Keratinocyte (primary cell): ENCODE data around the gene ZNF576. TPM values are rescaled to one million over a fixed set of nuclear protein-coding genes. Genes with fewer than 3 reads are reported as not detected.

Experiments
- DNase-seq: peaks from one replicate; pipeline ENCODE4 v3.0.0-alpha.2; 2011; ENCODE audit warnings: low read depth, missing footprints, low spot score
- FAIRE-seq: peaks from 2 replicates; lab custom pipeline; 2011; peaks lifted over from hg19 to GRCh38; lab: Jason Lieb, UNC
- H2AFZ ChIP-seq: 2 replicates; pipeline ENCODE4 v1.6.0; 2012; ENCODE audit warnings: low read length, control low read depth, inconsistent platforms; ENCODE audit not compliant: control insufficient read depth
- H3K27ac ChIP-seq: 2 replicates; pipeline ENCODE4 v1.5.1; 2011; ENCODE audit warnings: low read length; ENCODE audit not compliant: control insufficient read depth, insufficient read depth
- H3K27me3 ChIP-seq: 3 replicates; pipeline ENCODE4 v1.6.0; 2011; ENCODE audit warnings: low read length; ENCODE audit not compliant: control insufficient read depth, insufficient read depth; ENCODE audit errors: extremely low read depth
- H3K36me3 ChIP-seq, 2 experiments: 2 replicates in 1 of 2; 3 replicates in 1 of 2; pipeline ENCODE4 v1.5.1; 2011; ENCODE audit warnings: low read length in 2 of 2, mild to moderate bottlenecking in 1 of 2; ENCODE audit not compliant: control insufficient read depth in 2 of 2, insufficient read depth in 2 of 2; ENCODE audit errors: extremely low read depth in 1 of 2
- H3K4me1 ChIP-seq: 3 replicates; pipeline ENCODE4 v1.5.1; 2011; ENCODE audit warnings: low read length; ENCODE audit not compliant: control insufficient read depth, insufficient read depth; ENCODE audit errors: extremely low read depth
- H3K4me2 ChIP-seq: 3 replicates; pipeline ENCODE4 v1.6.0; 2011; ENCODE audit warnings: low read depth, low read length; ENCODE audit not compliant: control insufficient read depth, insufficient read depth; ENCODE audit errors: extremely low read depth
- H3K4me3 ChIP-seq, 3 experiments: fragments of 200-600 bp in 1 of 3; sonication (generic) in 1 of 3; 2 replicates in 2 of 3; 3 replicates in 1 of 3; pipeline ENCODE4 v1.5.1; 2011 to 2016; ENCODE audit warnings: low read length in 3 of 3, mild to moderate bottlenecking in 3 of 3, control low read depth in 2 of 3, inconsistent platforms in 1 of 3, low read depth in 1 of 3, mixed read lengths in 1 of 3, mixed run types in 1 of 3, moderate library complexity in 1 of 3; ENCODE audit not compliant: control insufficient read depth in 2 of 3, insufficient read depth in 2 of 3; ENCODE audit errors: extremely low read depth in 1 of 3
- H3K79me2 ChIP-seq: 2 replicates; pipeline ENCODE4 v1.6.0; 2012; ENCODE audit warnings: low read length; ENCODE audit not compliant: control insufficient read depth, insufficient read depth
- H3K9ac ChIP-seq: 3 replicates; pipeline ENCODE4 v1.6.0; 2011; ENCODE audit warnings: low read length; ENCODE audit not compliant: control insufficient read depth, insufficient read depth; ENCODE audit errors: extremely low read depth
- H3K9me1 ChIP-seq: 3 replicates; pipeline ENCODE4 v1.6.0; 2011; ENCODE audit warnings: low read length; ENCODE audit not compliant: control insufficient read depth, insufficient read depth; ENCODE audit errors: extremely low read depth
- H3K9me3 ChIP-seq: 2 replicates; pipeline ENCODE4 v1.5.1; 2012; ENCODE audit warnings: low read depth, low read length; ENCODE audit not compliant: control insufficient read depth
- H4K20me1 ChIP-seq: 3 replicates; pipeline ENCODE4 v1.6.0; 2011; ENCODE audit warnings: low read length; ENCODE audit not compliant: control insufficient read depth, insufficient read depth; ENCODE audit errors: extremely low read depth
- CTCF ChIP-seq, 3 experiments: IDR thresholded peaks in 1 of 3; conservative IDR thresholded peaks in 1 of 3; optimal IDR thresholded peaks in 1 of 3; 2 replicates in 2 of 3; 3 replicates in 1 of 3; pipeline versions ENCODE3 to v1.5.1; 2011; ENCODE audit warnings: low read length in 3 of 3, mild to moderate bottlenecking in 3 of 3, moderate library complexity in 2 of 3, control low read depth in 1 of 3, inconsistent platforms in 1 of 3; ENCODE audit not compliant: insufficient read depth in 2 of 3; ENCODE audit errors: extremely low read depth in 1 of 3
- EZH2 ChIP-seq: IDR thresholded peaks from one replicate; pipeline ENCODE4 v1.6.1; 2012; ENCODE audit warnings: inconsistent platforms, mild to moderate bottlenecking, low read length, moderate library complexity
- dilution Hi-C: fragments of 300-500 bp; cut with MboI; formaldehyde crosslinking; loops from one replicate; pipeline ENCODE4 v1.7.0; 2020; ENCODE audit warnings: low sequenced_read_pairs; ENCODE audit not compliant: extremely low pct_ligation_motif_present
- polyA plus RNA-seq, 5 experiments: library from polyadenylated mRNA; depleted of rRNA in 3 of 5; stranded (reverse) in 3 of 5; stranded (forward) in 1 of 5; unstranded in 1 of 5; fragments of >200 nt; gene quantifications; 1 replicate in 1 of 5; 2 replicates in 3 of 5; 3 replicates in 1 of 5; pipeline versions ENCODE4 v1.2.1 to v1.2.3, GENCODE V29; 2011 to 2012; ENCODE audit warnings: missing spikeins in 2 of 5, low read depth in 1 of 5, low replicate concordance in 1 of 5

ZNF576 gene
- polyA plus RNA-seq, 1 donor (not counting 4 experiments of a cell fraction or from before 2014, with no cell fraction given), result 6.4 TPM

- no peaks in the 10 kb centered on the region for H3K36me3 ChIP-seq
- no peaks in the 10 kb centered on the region for H3K9me1 ChIP-seq
- no peak overlapping the region for H3K4me2 ChIP-seq
- H3K27me3 ChIP-seq, result no peaks in the 10 kb centered on the region
- no peak overlapping the region for H3K27ac ChIP-seq
- no peak overlapping the region for H3K9ac ChIP-seq
- H3K9me3 ChIP-seq, result no peaks in the 10 kb centered on the region
- no peak overlapping the region for H3K4me3 ChIP-seq
- DNase-seq (no peak), FAIRE-seq (no peak)
- H4K20me1 ChIP-seq, result no peaks in the 10 kb centered on the region
- dilution Hi-C loops, result no loop called here
- TF ChIP-seq CTCF (optimal IDR thresholded peaks at IDR 0.05 in 1 of 3, IDR thresholded peaks at IDR 0.05 in 1 of 3, conservative IDR thresholded peaks at IDR 0.05 in 1 of 3; ENCODE audit: extremely low read depth in 1 of 3, insufficient read depth in 2 of 3, low read length in 3 of 3) (no peak), EZH2 (no peak)
- H2AFZ ChIP-seq, result no peak overlapping the region
- H3K4me1 ChIP-seq, result peaks cover 22% of the 10 kb centered on the region
- peaks cover 7% of the 10 kb centered on the region for H3K79me2 ChIP-seq
Observed at GRCh38 chr19:43622070-43622469, 25.7 kb downstream of the ZNF576 start.

GRCh38 chr19:43622956-43623355 lies 26.6 kb downstream of the ZNF576 start:
- Histone ChIP-seq H3K9ac (no peak overlapping the region), H3K4me2 (no peak overlapping the region), H3K4me3 (no peak overlapping the region), H3K27ac (no peak overlapping the region), H4K20me1 (no peaks in the 10 kb centered on the region), H3K27me3 (no peaks in the 10 kb centered on the region), H3K9me3 (no peaks in the 10 kb centered on the region), H3K79me2 (peaks cover 5% of the 10 kb centered on the region), H3K36me3 (no peaks in the 10 kb centered on the region), H3K9me1 (no peaks in the 10 kb centered on the region), H3K4me1 (peaks cover 22% of the 10 kb centered on the region), H2AFZ (no peak overlapping the region)
- no peak for TF ChIP-seq CTCF (optimal IDR thresholded peaks at IDR 0.05 in 1 of 3, IDR thresholded peaks at IDR 0.05 in 1 of 3, conservative IDR thresholded peaks at IDR 0.05 in 1 of 3; ENCODE audit: extremely low read depth in 1 of 3, insufficient read depth in 2 of 3, low read length in 3 of 3)
- no peak for TF ChIP-seq EZH2
- dilution Hi-C loops, result no loop called here
- FAIRE-seq (no peak), DNase-seq (no peak)
